OCI-LY1 (cell line): Measurements from ENCODE around the gene FAM228A.

ENCODE experiments used
- CTCF ChIP-seq: fragments of 200-600 bp; sonication (generic), shearing (Covaris generic); IDR thresholded peaks from 2 replicates; pipeline ENCODE4 v1.5.1; 2017; ENCODE audit warnings: mild to moderate bottlenecking, antibody characterized with exemption, low read length, moderate library complexity, mixed read lengths
- EZH2 ChIP-seq: fragments of 200-600 bp; sonication (generic), shearing (Covaris generic); IDR thresholded peaks from 2 replicates; pipeline ENCODE4 v1.8.0; 2017; ENCODE audit warnings: borderline replicate concordance, mixed run types, mild to moderate bottlenecking, antibody characterized with exemption, low read length, moderate library complexity, mixed read lengths

- no peak for TF ChIP-seq CTCF
- no peak for TF ChIP-seq EZH2
These were observed 16.7 kb upstream of the FAM228A start for GRCh38 chr2:24158131-24158530.
